Uterus (tissue), 4 donors: Measurements from ENCODE around the gene RANBP10. TPM values are rescaled to one million over a fixed set of nuclear protein-coding genes. Genes with fewer than 3 reads are reported as not detected.

Experiments
- DNase-seq, 2 donors: peaks; one replicate each; pipeline ENCODE4 v3.0.0-alpha.2; 2019 to 2020
- H3K27ac ChIP-seq, 2 donors: fragments of 200-600 bp; sonication (generic); 1 replicate in 1 of 2; 2 replicates in 1 of 2; pipeline ENCODE4 v1.5.1; 2016 to 2018
- H3K27me3 ChIP-seq, 2 donors: fragments of 200-600 bp; sonication (generic); one replicate each; pipeline ENCODE4 v1.5.1; 2018 to 2019; ENCODE audit warnings: control low read depth in 1 of 2
- H3K36me3 ChIP-seq, 2 donors: fragments of 200-600 bp; sonication (generic); one replicate each; pipeline ENCODE4 v1.5.1; 2019; ENCODE audit warnings: control low read depth in 1 of 2
- H3K4me1 ChIP-seq, 2 donors: fragments of 200-600 bp; sonication (generic); one replicate each; pipeline ENCODE4 v1.5.1; 2018 to 2019; ENCODE audit warnings: control low read depth in 1 of 2
- H3K4me3 ChIP-seq, 2 donors: fragments of 200-600 bp; sonication (generic); 1 replicate in 1 of 2; 2 replicates in 1 of 2; pipeline ENCODE4 v1.5.1; 2018 to 2019; ENCODE audit warnings: mild to moderate bottlenecking in 1 of 2
- H3K9me3 ChIP-seq, 2 donors: fragments of 200-600 bp; sonication (generic); one replicate each; pipeline ENCODE4 v1.5.1; 2019; ENCODE audit warnings: control low read depth in 1 of 2
- CTCF ChIP-seq, 4 experiments: fragments of 200-600 bp in 2 of 4; fragments of 450-650 bp in 2 of 4; sonication (generic) in 2 of 4; IDR thresholded peaks; one replicate each; pipeline ENCODE4 v1.5.1; 2016 to 2019; ENCODE audit warnings: antibody characterized with exemption in 4 of 4, mild to moderate bottlenecking in 2 of 4, moderate library complexity in 1 of 4
- POLR2A ChIP-seq, 2 donors: fragments of 450-650 bp; IDR thresholded peaks; one replicate each; pipeline ENCODE4 v1.6.1; 2016; ENCODE audit warnings: antibody characterized with exemption in 2 of 2, mild to moderate bottlenecking in 1 of 2, moderate library complexity in 1 of 2
- intact Hi-C: fragments of 100-400 bp; cut with DNase I; formaldehyde crosslinking; loops from one replicate; pipeline ENCODE4 v1.15.1; 2023; ENCODE audit warnings: low total_unique reads
- small RNA-seq: library from RNA; depleted of rRNA; stranded (forward); fragments of <200 nt; gene quantifications from one replicate; pipeline ENCODE3, GENCODE V24; 2016
- total RNA-seq, 4 donors: library from RNA; depleted of rRNA in 3 of 4; stranded (reverse); fragments of >200 nt in 3 of 4; gene quantifications; one replicate each; pipeline versions ENCODE4 v1.1.0 to v1.2.4, GENCODE V29; 2014 to 2023
- donor health status: DM: yes; HTN: yes; CAD: no.

RANBP10 gene
- total RNA-seq, 4 donors from 2014 or later = 4.9 to 22.7 (median 8.5) TPM

DNA sequence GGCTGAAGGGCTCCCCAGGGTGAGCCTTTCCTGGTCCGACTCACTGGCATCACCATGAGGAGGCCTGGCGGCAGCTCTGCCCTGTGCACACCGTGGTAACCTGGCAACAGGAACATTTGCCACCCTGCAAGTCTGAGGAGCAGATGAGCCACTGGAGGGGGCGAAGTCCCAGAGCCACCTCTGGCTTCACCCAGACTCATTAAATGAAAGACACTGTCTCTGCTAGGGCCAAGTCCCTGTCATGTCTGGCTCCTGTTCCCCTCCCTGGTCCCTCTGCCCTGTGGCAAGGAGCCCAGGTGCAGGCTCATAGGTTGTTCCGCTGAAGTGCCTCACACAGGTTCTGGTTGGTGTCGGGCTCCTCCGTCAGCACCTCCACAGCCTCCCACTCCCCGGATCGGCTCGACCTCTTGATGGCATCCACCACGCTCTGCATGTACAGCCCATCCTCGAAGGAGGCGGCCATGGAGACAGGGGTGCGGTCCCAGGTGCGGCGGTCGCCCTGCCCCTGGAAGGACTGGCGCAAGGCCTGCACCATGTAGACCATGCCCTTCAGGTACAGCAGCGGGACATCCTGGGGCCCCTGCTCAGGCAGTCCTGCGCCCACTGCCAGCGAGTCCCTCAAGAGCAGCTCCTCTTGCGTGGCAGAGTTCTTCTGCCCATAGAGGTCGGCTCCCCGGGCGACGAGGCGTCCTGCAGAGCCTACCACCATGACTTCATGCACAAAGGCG is 131.3 kb downstream of the RANBP10 start:
- Histone ChIP-seq H3K4me3 (no peak overlapping the region), H3K27ac (peak overlapping the region; percentile 54 to 57), H3K36me3 (no peaks in the 10 kb centered on the region), H3K4me1 (no peaks in the 10 kb centered on the region), H3K27me3 (no peaks in the 10 kb centered on the region), H3K9me3 (no peaks in the 10 kb centered on the region)
- intact Hi-C loops = no loop called here
- no peak for TF ChIP-seq POLR2A (IDR thresholded peaks at IDR 0.05)
- no peak for TF ChIP-seq CTCF (IDR thresholded peaks at IDR 0.05)
- no peak for DNase-seq

DNA sequence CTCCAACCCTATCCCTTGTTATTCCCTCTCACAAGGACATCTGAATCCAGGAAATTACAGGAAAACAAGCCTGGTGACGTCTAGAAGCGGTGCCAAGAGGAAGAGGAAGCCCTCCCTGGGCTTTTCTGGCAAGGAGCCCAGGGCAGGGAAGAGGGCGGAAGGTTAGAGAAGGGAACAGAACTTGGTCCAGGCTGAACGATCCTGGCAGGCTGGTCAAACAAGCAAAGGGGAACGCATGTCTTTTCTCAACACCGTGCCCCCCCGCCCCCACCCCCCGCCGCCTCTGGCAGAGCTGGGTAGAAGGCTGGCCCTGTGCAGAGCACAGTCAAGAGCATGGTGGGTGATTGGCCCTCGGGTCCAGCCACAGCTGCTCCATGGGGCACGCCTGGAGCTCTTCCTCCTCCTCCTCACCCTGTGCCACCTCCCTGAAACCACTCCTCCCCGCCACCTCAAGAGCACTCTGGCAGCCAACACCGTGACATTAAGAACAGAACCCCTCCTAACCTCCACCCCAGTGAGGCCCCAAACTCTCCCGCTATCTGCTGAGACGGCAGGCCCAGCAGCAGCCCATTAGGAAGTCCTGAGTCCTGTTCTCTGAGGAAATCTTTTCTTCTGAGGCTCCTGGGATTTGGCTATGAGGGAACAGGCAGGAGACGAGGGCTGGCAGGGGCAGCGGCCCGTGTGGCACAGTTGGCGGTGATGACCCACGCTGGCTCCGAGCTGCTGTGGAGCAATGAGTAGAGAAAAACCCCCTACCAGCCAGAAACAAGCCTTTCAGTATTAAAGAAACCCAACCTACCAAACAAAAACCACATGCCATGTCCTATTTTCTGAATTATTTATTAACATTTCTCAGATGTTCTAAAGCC is 132.4 kb downstream of the RANBP10 start:
- peak overlapping the region; percentile 54 to 57 for H3K27ac ChIP-seq
- TF ChIP-seq POLR2A (IDR thresholded peaks at IDR 0.05) (no peak), CTCF (IDR thresholded peaks at IDR 0.05) (no peak)
- H3K4me1 ChIP-seq = no peaks in the 10 kb centered on the region
- H3K36me3 ChIP-seq = no peaks in the 10 kb centered on the region
- DNase-seq = peak in 1 of 2 donors; percentile 72
- no peak overlapping the region for H3K4me3 ChIP-seq
- intact Hi-C loops = no loop called here
- H3K9me3 ChIP-seq = no peaks in the 10 kb centered on the region
- no peaks in the 10 kb centered on the region for H3K27me3 ChIP-seq

Small RNA genes lying within 50 kb of the gene (small RNA-seq; reads per million reads assigned to genes)
- gene AC040162.2 = not detected

Other genes with a start within 250 kb of the RANBP10 start
- gene CTCF, start 244.0 kb downstream of the RANBP10 start, total RNA-seq = 10 to 100 TPM; 24.8 to 54.1 (median 43.7) TPM
- gene CARMIL2, start 161.4 kb downstream of the RANBP10 start, total RNA-seq = 1 to 10 TPM in 1 of 4 donors, under 1 TPM in 2, not detected in 1; 0.41 to 1.2 (median 0.51) TPM
- 10 to 100 TPM; 17.8 to 33.4 (median 29.8) TPM for gene ACD, start 146.3 kb downstream of the RANBP10 start, total RNA-seq
- gene PARD6A, start 145.6 kb downstream of the RANBP10 start, total RNA-seq = 10 to 100 TPM in 1 of 4 donors, 1 to 10 TPM in 2, not detected in 1; 1.6 to 32.9 (median 7.9) TPM
- 10 to 100 TPM in 3 of 4 donors, 1 to 10 TPM in 1; 4.1 to 22.4 (median 13.7) TPM for gene ENKD1, start 139.8 kb downstream of the RANBP10 start, total RNA-seq
- gene C16orf86, start 139.7 kb downstream of the RANBP10 start, total RNA-seq = 1 to 10 TPM in 3 of 4 donors, not detected in 1; 5.3 to 8.6 (median 6.9) TPM
- gene GFOD2, start 87.2 kb downstream of the RANBP10 start, total RNA-seq = 10 to 100 TPM; 11.0 to 28.5 (median 26.3) TPM
- 1 to 10 TPM; 2.7 to 4.9 (median 3.6) TPM for gene TSNAXIP1, start 329 bp upstream of the RANBP10 start, total RNA-seq
- gene THAP11, start 35.8 kb upstream of the RANBP10 start, total RNA-seq = 100 to 1,000 TPM in 1 of 4 donors, 10 to 100 TPM in 3; 43.3 to 105 (median 57.6) TPM
- 10 to 100 TPM; 43.8 to 76.1 (median 65.4) TPM for gene NUTF2, start 40.4 kb upstream of the RANBP10 start, total RNA-seq
- gene CENPT, start 41.1 kb upstream of the RANBP10 start, total RNA-seq = 10 to 100 TPM; 29.4 to 70.2 (median 52.8) TPM
- 10 to 100 TPM; 19.4 to 63.7 (median 50.7) TPM for gene EDC4, start 66.5 kb upstream of the RANBP10 start, total RNA-seq
- gene NRN1L, start 78.3 kb upstream of the RANBP10 start, total RNA-seq = 1 to 10 TPM in 1 of 4 donors, not detected in 3; 2.1 TPM
- gene PSKH1, start 86.7 kb upstream of the RANBP10 start, total RNA-seq = 10 to 100 TPM in 3 of 4 donors, 1 to 10 TPM in 1; 3.1 to 34.3 (median 24.5) TPM
- gene CTRL, start 125.3 kb upstream of the RANBP10 start, total RNA-seq = 1 to 10 TPM in 1 of 4 donors, not detected in 3; 1.0 TPM
- 10 to 100 TPM in 3 of 4 donors, 1 to 10 TPM in 1; 9.5 to 30.7 (median 15.3) TPM for gene PSMB10, start 130.3 kb upstream of the RANBP10 start, total RNA-seq
- 10 to 100 TPM; 11.0 to 75.2 (median 12.4) TPM for gene LCAT, start 137.6 kb upstream of the RANBP10 start, total RNA-seq
- 100 to 1,000 TPM in 1 of 4 donors, 10 to 100 TPM in 3; 25.6 to 137 (median 62.3) TPM for gene SLC12A4, start 162.1 kb upstream of the RANBP10 start, total RNA-seq
- under 1 TPM in 1 of 4 donors, not detected in 3; 0.14 TPM for gene DPEP3, start 173.9 kb upstream of the RANBP10 start, total RNA-seq
- 1 to 10 TPM in 1 of 4 donors, under 1 TPM in 2, not detected in 1; 0.77 to 2.3 (median 0.83) TPM for gene DPEP2, start 192.9 kb upstream of the RANBP10 start, total RNA-seq
- gene DPEP2NB, start 209.4 kb upstream of the RANBP10 start, total RNA-seq = not detected
- 10 to 100 TPM in 2 of 4 donors, 1 to 10 TPM in 2; 2.9 to 14.1 (median 11.8) TPM for gene DDX28, start 216.7 kb upstream of the RANBP10 start, total RNA-seq
- 10 to 100 TPM in 1 of 4 donors, 1 to 10 TPM in 3; 2.0 to 18.4 (median 5.6) TPM for gene DUS2, start 216.7 kb upstream of the RANBP10 start, total RNA-seq